Endothelial cell of umbilical vein (primary cell): Measurements from ENCODE around the gene KIF26B. TPM values are rescaled to one million over a fixed set of nuclear protein-coding genes. Genes with fewer than 3 reads are reported as not detected.

Experiments
- BruUV-seq: library from RNA; stranded (reverse); fragments of 400-500 nt; replicated peaks from 2 replicates; lab custom pipeline; 2021; lab: Mats Ljungman, UMichigan
- CTCF ChIA-PET: fragments of 300-600, 350-600 bp; sonication (Branson Sonifier 250); formaldehyde crosslinking; loops from one replicate; lab custom pipeline; 2021; ENCODE audit warnings: antibody characterized with exemption, inconsistent platforms; lab: Charles Lee
- POLR2A ChIA-PET: fragments of 300-600, 350-600 bp; sonication (Branson Sonifier 250); formaldehyde crosslinking; loops from one replicate; lab custom pipeline; 2021; ENCODE audit warnings: antibody characterized with exemption, inconsistent platforms; lab: Charles Lee
- DNase-seq: peaks from one replicate; pipeline ENCODE4 v3.0.0-alpha.2; 2011; ENCODE audit warnings: low read depth, low spot score
- FAIRE-seq: peaks from 2 replicates; lab custom pipeline; 2011; peaks lifted over from hg19 to GRCh38; lab: Jason Lieb, UNC
- H2AFZ ChIP-seq: 2 replicates; pipeline ENCODE4 v1.6.0; 2012; ENCODE audit warnings: low read depth, low read length, control low read depth, inconsistent platforms
- H3K27ac ChIP-seq: 2 replicates; pipeline ENCODE4 v1.5.1; 2011; ENCODE audit warnings: low read depth, mild to moderate bottlenecking, control low read depth, low read length, moderate library complexity; ENCODE audit not compliant: insufficient read depth
- H3K27me3 ChIP-seq, 2 experiments: 2 replicates each; pipeline versions ENCODE4 v1.6.0 to v1.6.1; 2011; ENCODE audit warnings: low read length in 2 of 2, mixed read lengths in 1 of 2; ENCODE audit not compliant: control insufficient read depth in 2 of 2, insufficient read depth in 2 of 2
- H3K36me3 ChIP-seq, 2 experiments: 2 replicates in 1 of 2; 3 replicates in 1 of 2; pipeline ENCODE4 v1.5.1; 2011; ENCODE audit warnings: low read length in 2 of 2, mild to moderate bottlenecking in 1 of 2, moderate library complexity in 1 of 2; ENCODE audit not compliant: control insufficient read depth in 2 of 2, insufficient read depth in 2 of 2; ENCODE audit errors: extremely low read depth in 1 of 2
- H3K4me1 ChIP-seq: 3 replicates; pipeline ENCODE4 v1.5.1; 2011; ENCODE audit warnings: mild to moderate bottlenecking, low read length; ENCODE audit not compliant: control insufficient read depth, insufficient read depth; ENCODE audit errors: extremely low read depth
- H3K4me2 ChIP-seq: 2 replicates; pipeline ENCODE4 v1.6.1; 2011; ENCODE audit warnings: low read length, control low read depth, mixed read lengths; ENCODE audit not compliant: insufficient read depth
- H3K4me3 ChIP-seq, 3 experiments: fragments of 200-600 bp in 1 of 3; sonication (generic), shearing (Covaris generic) in 1 of 3; replicated peaks in 1 of 3; 2 replicates each; pipeline ENCODE4 v1.5.1; 2011 to 2016; ENCODE audit warnings: control low read depth in 3 of 3, low read length in 3 of 3, mild to moderate bottlenecking in 2 of 3, inconsistent platforms in 1 of 3, low read depth in 1 of 3, moderate library complexity in 1 of 3; ENCODE audit not compliant: insufficient read depth in 1 of 3
- H3K79me2 ChIP-seq: 2 replicates; pipeline ENCODE4 v1.6.0; 2012; ENCODE audit warnings: low read length, inconsistent platforms; ENCODE audit not compliant: control insufficient read depth, insufficient read depth
- H3K9ac ChIP-seq: replicated peaks from 2 replicates; pipeline ENCODE3; 2011; ENCODE audit warnings: low read length, control low read depth; ENCODE audit not compliant: insufficient read depth; ENCODE audit errors: extremely low read depth
- H3K9me1 ChIP-seq: replicated peaks from 3 replicates; pipeline ENCODE4 v1.6.0; 2011; ENCODE audit warnings: mild to moderate bottlenecking, low read length; ENCODE audit not compliant: control insufficient read depth, insufficient read depth; ENCODE audit errors: extremely low read depth
- H3K9me3 ChIP-seq: replicated peaks from 2 replicates; pipeline ENCODE4 v1.5.1; 2012; ENCODE audit warnings: low read length, inconsistent platforms; ENCODE audit not compliant: control insufficient read depth, insufficient read depth
- H4K20me1 ChIP-seq: replicated peaks from 2 replicates; pipeline ENCODE3; 2011; ENCODE audit warnings: mild to moderate bottlenecking, low read length; ENCODE audit not compliant: control insufficient read depth, insufficient read depth; ENCODE audit errors: extremely low read depth
- EZH2 ChIP-seq: IDR thresholded peaks from 2 replicates; pipeline ENCODE4 v1.6.1; 2012; ENCODE audit warnings: borderline replicate concordance, low read depth, mild to moderate bottlenecking, moderate library complexity, low read length, inconsistent platforms; ENCODE audit not compliant: severe bottlenecking
- FOS ChIP-seq: IDR thresholded peaks from 2 replicates; pipeline ENCODE4 v1.6.1; 2011; ENCODE audit warnings: mild to moderate bottlenecking, low read length, moderate library complexity, borderline replicate concordance; ENCODE audit not compliant: insufficient read depth
- GATA2 ChIP-seq: IDR thresholded peaks from 2 replicates; pipeline ENCODE4 v1.7.0; 2011; ENCODE audit warnings: low read depth, mild to moderate bottlenecking, moderate library complexity, mixed read lengths, low read length; ENCODE audit not compliant: insufficient read length, insufficient read depth
- JUN ChIP-seq: IDR thresholded peaks from 2 replicates; pipeline ENCODE4 v1.6.1; 2011; ENCODE audit warnings: borderline replicate concordance, low read depth; ENCODE audit not compliant: insufficient read length, insufficient read depth
- MYC ChIP-seq: IDR thresholded peaks from one replicate; pipeline ENCODE4 v1.6.1; 2011; ENCODE audit warnings: mild to moderate bottlenecking, low read depth, low read length
- POLR2A ChIP-seq: IDR thresholded peaks from 2 replicates; pipeline ENCODE4 v1.6.1; 2012; ENCODE audit warnings: low read depth, mild to moderate bottlenecking, control low read depth, low read length
- POLR2AphosphoS5 ChIP-seq: IDR thresholded peaks from 2 replicates; pipeline ENCODE4 v1.6.1; 2012; ENCODE audit warnings: low read depth, mild to moderate bottlenecking, control low read depth, low read length, moderate library complexity; ENCODE audit not compliant: insufficient read depth
- dilution Hi-C: fragments of 300-500 bp; cut with MboI; formaldehyde crosslinking; loops from one replicate; pipeline ENCODE4 v1.15.0; 2019; ENCODE audit warnings: low sequenced_read_pairs; ENCODE audit not compliant: extremely low pct_ligation_motif_present
- intact Hi-C: fragments of 100-400 bp; cut with micrococcal nuclease; formaldehyde crosslinking; loops from one replicate; pipeline ENCODE4 v1.10.0; 2022
- polyA plus RNA-seq, 4 experiments: library from polyadenylated mRNA; depleted of rRNA in 3 of 4; stranded (reverse) in 3 of 4; unstranded in 1 of 4; fragments of >200 nt; gene quantifications; 2 replicates each; pipeline versions ENCODE4 v1.2.1 to v1.2.3, GENCODE V29; 2011 to 2012; ENCODE audit warnings: missing spikeins in 1 of 4
- total RNA-seq: library from RNA; stranded (reverse); gene quantifications from 2 replicates; pipeline ENCODE4 v1.2.3, GENCODE V29; 2021
- TF ChIP-seq, protein P1 (sequence below), 2 donors: IDR thresholded peaks; 1 replicate in 1 of 2; 2 replicates in 1 of 2; pipeline ENCODE4 v1.5.1; 2011; ENCODE audit warnings: low read length in 2 of 2, mild to moderate bottlenecking in 2 of 2, moderate library complexity in 2 of 2, control low read depth in 1 of 2, inconsistent platforms in 1 of 2, low read depth in 1 of 2; ENCODE audit not compliant: insufficient read depth in 1 of 2; ENCODE audit errors: extremely low read depth in 1 of 2
- TF ChIP-seq, protein P2 (sequence below): IDR thresholded peaks from 2 replicates; pipeline ENCODE4 v1.6.1; 2011; ENCODE audit not compliant: insufficient read depth, insufficient read length

Gene KIF26B
- total and polyA plus RNA-seq, 2 donors (not counting 3 experiments of a cell fraction or from before 2014, with no cell fraction given), result 0.04 to 0.49 TPM

DNA sequence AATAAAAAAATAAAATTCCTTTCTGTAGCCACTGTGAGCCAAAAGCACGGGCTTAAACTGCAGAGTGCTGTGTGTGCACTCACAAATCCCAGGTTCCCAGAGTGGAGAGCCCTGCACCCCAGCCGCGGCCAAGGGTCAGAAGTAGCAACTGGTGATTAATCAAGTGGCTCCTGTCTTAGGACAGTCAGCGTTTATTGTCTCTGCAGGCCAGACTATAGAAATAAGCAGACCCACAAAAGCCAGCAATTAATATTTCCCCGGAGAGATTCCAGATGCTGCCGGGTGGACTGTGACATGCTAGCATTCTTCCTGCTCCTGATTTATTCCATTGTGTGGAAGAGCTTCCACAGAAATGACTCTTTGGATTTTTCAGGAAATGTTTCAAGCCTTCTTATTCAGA lies 412.2 kb downstream of the KIF26B start:
- POLR2A ChIA-PET, result no interaction called here
- no peaks in the 10 kb centered on the region for H3K79me2 ChIP-seq
- DNase-seq (no peak), FAIRE-seq (no peak)
- CTCF ChIA-PET, result no interaction called here
- no peaks in the 10 kb centered on the region for H3K36me3 ChIP-seq
- H3K9me3 ChIP-seq, result no peaks in the 10 kb centered on the region
- H3K4me2 ChIP-seq, result no peak overlapping the region
- BruUV-seq, result no TSS peak
- no peak overlapping the region for H3K4me3 ChIP-seq
- H2AFZ ChIP-seq, result no peak overlapping the region
- no peaks in the 10 kb centered on the region for H3K9me1 ChIP-seq
- dilution Hi-C loops, result no loop called here
- intact Hi-C loops, result no loop called here
- H3K27ac ChIP-seq, result no peak overlapping the region
- H3K27me3 ChIP-seq, result no peaks in the 10 kb centered on the region
- TF ChIP-seq EZH2, result no peak
- no peaks in the 10 kb centered on the region for H3K4me1 ChIP-seq
- no peak overlapping the region for H3K9ac ChIP-seq
- no peaks in the 10 kb centered on the region for H4K20me1 ChIP-seq

DNA sequence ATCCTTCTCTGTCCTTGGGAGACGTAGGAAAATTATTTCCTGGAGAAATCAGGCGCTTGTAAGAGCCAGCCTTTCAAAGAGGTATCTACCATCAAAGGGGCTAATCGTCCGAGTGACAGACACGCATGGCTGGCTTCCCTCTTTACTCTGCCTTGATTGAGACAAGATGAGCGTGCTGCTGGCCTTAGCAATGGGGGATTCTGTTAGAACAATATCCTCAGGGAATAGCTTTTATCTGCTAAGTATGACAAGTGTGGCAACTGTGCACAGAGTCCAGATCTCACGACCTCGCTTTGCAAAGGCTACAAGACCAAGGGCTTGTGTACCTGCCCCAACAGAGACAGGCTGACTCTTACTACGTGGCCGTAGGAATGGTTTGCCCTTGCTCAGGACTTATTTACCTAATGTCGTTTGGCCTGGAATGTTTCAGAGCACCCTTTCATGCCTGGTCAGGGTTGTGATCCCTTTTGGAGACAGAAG lies 417.1 kb downstream of the KIF26B start:
- H2AFZ ChIP-seq, result no peak overlapping the region
- no peaks in the 10 kb centered on the region for H3K79me2 ChIP-seq
- no peaks in the 10 kb centered on the region for H3K4me1 ChIP-seq
- ChIA-PET CTCF (no interaction called here), POLR2A (no interaction called here)
- intact Hi-C loops, result no loop called here
- no peak overlapping the region for H3K27ac ChIP-seq
- no peak for TF ChIP-seq FOS
- TF ChIP-seq JUN, result no peak
- no peak for TF ChIP-seq GATA2
- no peak for TF ChIP-seq MYC
- no peak for TF ChIP-seq EZH2
- TF ChIP-seq, protein P1, sequence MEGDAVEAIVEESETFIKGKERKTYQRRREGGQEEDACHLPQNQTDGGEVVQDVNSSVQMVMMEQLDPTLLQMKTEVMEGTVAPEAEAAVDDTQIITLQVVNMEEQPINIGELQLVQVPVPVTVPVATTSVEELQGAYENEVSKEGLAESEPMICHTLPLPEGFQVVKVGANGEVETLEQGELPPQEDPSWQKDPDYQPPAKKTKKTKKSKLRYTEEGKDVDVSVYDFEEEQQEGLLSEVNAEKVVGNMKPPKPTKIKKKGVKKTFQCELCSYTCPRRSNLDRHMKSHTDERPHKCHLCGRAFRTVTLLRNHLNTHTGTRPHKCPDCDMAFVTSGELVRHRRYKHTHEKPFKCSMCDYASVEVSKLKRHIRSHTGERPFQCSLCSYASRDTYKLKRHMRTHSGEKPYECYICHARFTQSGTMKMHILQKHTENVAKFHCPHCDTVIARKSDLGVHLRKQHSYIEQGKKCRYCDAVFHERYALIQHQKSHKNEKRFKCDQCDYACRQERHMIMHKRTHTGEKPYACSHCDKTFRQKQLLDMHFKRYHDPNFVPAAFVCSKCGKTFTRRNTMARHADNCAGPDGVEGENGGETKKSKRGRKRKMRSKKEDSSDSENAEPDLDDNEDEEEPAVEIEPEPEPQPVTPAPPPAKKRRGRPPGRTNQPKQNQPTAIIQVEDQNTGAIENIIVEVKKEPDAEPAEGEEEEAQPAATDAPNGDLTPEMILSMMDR (IDR thresholded peaks at IDR 0.05; ENCODE audit: extremely low read depth in 1 of 2, insufficient read depth in 1 of 2, low read depth in 1 of 2, low read length in 2 of 2), result no peak
- TF ChIP-seq, protein P2, sequence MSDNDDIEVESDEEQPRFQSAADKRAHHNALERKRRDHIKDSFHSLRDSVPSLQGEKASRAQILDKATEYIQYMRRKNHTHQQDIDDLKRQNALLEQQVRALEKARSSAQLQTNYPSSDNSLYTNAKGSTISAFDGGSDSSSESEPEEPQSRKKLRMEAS, result no peak
- TF ChIP-seq POLR2A, result no peak
- TF ChIP-seq POLR2AphosphoS5, result no peak
- no peaks in the 10 kb centered on the region for H3K9me1 ChIP-seq
- DNase-seq (no peak), FAIRE-seq (no peak)
- dilution Hi-C loops, result no loop called here
- no peaks in the 10 kb centered on the region for H4K20me1 ChIP-seq
- no peaks in the 10 kb centered on the region for H3K9me3 ChIP-seq
- H3K9ac ChIP-seq, result no peak overlapping the region
- BruUV-seq, result no TSS peak
- H3K36me3 ChIP-seq, result no peaks in the 10 kb centered on the region
- H3K4me2 ChIP-seq, result no peak overlapping the region
- no peak overlapping the region for H3K4me3 ChIP-seq
- no peaks in the 10 kb centered on the region for H3K27me3 ChIP-seq
